ENCODE measurements around the gene CENPW.
A peak's percentile ranks its signal among the peaks of the same experiment; 100 is the strongest.

- TF ChIP-seq CTCF (IDR thresholded peaks at IDR 0.05; ENCODE audit: low read depth, low read length, missing input control) (no peak), FOXA1 (IDR thresholded peaks at IDR 0.05) (no peak), YY1 (IDR thresholded peaks at IDR 0.05) (no peak), MAX (IDR thresholded peaks at IDR 0.05) (no peak), TAF1 (conservative IDR thresholded peaks at IDR 0.05) (no peak), REST (IDR thresholded peaks at IDR 0.05) (no peak), GABPA (IDR thresholded peaks at IDR 0.05 in 1 of 2, conservative IDR thresholded peaks at IDR 0.05 in 1 of 2) (peak in 1 of 2 donors; percentile 11)
Measured at GRCh38 chr6:126293891-126294524, 45.9 kb upstream of the CENPW start.
